Effector CD4-positive, alpha-beta T cell (primary cell): ENCODE data around the gene COX19.
"Not testable (repeated sequence)": the region's sequence is repeated elsewhere in the genome, so short reads cannot be mapped to it uniquely, and the experiment has no call there.

Source experiments
- DNase-seq: peaks from one replicate; pipeline ENCODE4 v3.0.0-alpha.2; 2020

COX19 gene

GRCh38 chr7:1010226-1010625 is 34.9 kb upstream of the COX19 start:
- no peak for DNase-seq

GRCh38 chr7:1009747-1010146 is 34.4 kb upstream of the COX19 start:
- no peak for DNase-seq

GRCh38 chr7:1008733-1009363 is 33.5 kb upstream of the COX19 start:
- no peak for DNase-seq

DNA sequence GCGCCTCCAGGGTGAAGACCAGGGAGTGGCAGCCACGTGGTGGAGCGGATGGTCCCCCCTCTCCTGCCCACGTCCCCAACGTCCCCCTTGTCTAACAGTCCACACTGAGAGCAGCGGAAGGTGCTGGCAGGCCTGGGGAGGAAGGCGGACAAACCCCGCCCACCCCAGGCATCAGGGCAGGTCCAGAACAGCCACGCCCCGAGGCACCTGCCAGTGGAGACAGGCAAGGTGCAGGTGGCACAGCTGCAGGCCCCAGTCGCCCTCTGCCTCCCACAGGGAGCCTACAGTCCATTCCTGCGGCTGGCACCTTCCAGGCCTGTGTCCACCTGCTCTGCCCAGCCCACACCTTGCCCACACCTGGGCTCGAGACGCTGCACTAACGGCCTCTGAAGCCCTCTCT is 32.6 kb upstream of the COX19 start:
- DNase-seq = no peak

- no peak for DNase-seq
Measured at GRCh38 chr7:1005303-1005702, 30.0 kb upstream of the COX19 start.

- DNase-seq = no peak
Measured at GRCh38 chr7:1004018-1004852, 28.9 kb upstream of the COX19 start.

DNA sequence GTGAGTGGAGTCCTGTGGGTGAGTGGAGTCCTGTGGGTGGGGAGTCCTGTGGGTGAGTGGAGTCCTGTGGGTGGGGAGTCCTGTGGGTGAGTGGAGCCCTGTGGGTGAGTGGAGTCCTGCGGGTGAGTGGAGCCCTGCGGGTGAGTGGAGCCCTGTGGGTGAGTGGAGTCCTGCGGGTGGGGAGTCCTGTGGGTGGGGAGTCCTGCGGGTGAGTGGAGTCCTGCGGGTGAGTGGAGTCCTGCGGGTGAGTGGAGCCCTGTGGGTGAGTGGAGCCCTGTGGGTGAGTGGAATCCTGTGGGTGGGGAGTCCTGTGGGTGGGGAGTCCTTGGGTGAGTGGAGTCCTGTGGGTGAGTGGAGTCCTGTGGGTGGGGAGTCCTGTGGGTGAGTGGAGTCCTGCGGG is 27.1 kb upstream of the COX19 start:
- not testable (repeated sequence) for DNase-seq

DNA sequence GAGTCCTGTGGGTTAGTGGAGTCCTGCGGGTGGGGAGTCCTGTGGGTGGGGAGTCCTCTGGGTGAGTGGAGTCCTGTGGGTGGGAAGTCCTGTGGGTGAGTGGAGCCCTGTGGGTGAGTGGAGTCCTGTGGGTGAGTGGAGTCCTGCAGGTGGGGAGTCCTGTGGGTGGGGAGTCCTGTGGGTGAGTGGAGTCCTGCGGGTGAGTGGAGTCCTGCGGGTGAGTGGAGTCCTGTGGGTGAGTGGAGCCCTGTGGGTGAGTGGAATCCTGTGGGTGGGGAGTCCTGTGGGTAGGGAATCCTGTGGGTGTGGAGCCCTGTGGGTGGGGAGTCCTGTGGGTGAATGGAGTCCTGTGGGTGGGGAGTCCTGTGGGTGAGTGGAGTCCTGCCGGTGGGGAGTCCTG is 26.7 kb upstream of the COX19 start:
- not testable (repeated sequence) for DNase-seq

DNA sequence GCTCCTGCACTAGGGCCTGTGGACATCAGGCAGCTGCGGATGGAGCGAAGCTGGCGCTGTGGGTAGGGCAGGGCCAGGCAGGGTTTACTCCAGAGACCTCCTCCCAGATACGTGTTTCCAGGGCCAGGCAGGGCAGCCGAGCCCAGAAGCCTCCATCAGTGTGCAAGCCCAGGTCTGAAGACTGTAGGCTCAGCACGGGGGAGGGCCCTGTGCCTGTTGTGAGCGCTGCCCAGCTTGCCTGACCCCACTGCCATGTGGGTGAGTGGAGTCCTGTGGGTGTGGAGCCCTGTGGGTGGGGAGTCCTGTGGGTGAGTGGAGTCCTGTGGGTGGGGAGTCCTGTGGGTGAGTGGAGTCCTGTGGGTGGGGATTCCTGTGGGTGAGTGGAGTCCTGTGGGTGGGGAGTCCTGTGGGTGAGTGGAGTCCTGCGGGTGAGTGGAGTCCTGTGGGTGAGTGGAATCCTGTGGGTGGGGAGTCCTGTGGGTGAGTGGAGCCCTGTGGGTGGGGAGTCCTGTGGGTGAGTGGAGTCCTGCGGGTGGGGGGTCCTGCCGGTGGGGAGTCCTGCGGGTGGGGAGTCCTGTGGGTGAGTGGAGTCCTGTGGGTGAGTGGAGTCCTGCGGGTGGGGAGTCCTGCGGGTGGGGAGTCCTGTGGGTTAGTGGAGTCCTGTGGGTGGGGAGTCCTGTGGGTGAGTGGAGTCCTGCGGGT is 25.9 kb upstream of the COX19 start:
- not testable (repeated sequence) for DNase-seq

GRCh38 chr7:999941-1000935 is 24.9 kb upstream of the COX19 start:
- DNase-seq = no peak

DNA sequence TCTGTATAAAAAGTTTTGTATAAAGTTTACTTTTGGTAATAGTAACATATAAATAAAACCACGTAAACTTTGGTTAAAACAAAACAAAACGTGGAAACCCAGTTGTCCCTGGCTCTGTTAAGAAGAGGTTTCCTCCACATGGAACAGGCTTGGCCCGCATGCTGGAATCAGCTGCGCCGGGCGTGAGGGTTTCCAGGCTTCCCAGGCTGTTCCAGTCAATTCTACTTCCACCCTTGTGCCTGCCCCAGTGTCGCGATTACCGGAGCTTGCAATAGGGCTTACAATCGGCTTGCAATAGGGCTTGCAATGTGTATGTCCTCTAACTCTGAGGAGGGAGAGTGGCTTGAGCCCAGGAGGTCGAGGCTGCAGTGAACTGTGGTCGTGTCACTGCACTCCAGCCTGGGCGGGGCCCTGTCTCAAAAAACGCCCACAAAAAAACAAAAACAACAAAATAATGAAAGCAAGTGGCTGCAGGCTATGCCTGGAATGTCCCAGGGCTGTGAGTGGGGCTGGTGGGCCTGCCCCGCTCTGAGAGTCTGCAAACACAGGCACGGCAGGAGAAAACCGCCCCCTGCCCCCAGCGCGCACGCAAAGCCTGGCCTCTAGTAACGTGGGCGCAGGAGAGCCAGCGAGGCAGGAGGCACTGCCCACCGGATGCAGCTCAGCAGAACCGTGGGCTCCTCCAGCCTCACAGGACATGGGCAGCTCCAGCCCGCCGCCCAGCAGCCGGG is 24.0 kb upstream of the COX19 start:
- DNase-seq = no peak

DNA sequence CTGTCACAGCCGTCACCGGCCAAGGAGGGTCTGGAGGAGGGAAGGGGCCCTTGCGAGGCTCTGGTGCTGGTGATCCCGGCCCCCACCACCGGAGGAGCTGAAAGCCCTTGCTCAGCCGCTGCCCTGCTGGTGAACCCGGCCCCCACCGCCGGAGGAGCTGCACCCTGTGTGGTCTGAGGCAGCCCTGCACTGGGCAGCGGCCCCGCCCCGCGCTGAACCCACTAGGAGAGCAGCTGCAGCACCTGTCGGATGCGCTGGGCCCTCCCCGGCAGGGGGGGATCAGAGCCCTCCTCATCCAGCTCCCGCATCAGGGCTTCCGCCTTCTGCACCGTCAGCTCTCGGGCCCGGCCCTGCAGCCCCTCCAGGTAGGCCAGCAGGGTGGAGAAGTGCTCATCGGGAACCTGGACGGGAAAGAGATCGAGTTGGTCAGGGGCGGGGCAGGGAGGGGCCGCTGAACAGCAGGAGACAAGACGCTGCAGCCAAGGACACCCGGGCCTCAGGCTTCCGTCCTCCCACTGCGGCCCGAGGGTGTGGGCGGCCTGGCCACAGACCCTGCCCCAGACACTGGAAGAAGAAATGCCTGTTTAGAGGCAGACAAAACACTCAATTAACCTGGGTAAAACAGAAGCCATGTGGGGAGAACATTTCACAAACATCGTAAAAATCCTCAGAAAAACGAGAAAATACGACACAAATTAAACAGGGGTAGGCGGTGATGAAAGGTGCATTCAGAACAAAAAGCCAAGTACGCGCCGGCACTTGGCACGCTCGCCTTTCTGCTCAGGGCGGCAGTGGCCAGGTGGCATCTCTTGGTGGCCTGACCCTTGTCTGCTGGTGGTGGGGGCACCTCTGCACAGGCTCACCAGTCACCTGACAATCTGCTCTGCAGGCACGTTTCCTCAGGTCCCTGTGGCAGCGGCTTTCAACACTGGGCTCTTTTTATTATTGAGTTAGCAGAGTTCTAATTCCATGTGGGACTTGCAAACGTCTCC is 22.4 kb upstream of the COX19 start:
- DNase-seq = no peak

DNA sequence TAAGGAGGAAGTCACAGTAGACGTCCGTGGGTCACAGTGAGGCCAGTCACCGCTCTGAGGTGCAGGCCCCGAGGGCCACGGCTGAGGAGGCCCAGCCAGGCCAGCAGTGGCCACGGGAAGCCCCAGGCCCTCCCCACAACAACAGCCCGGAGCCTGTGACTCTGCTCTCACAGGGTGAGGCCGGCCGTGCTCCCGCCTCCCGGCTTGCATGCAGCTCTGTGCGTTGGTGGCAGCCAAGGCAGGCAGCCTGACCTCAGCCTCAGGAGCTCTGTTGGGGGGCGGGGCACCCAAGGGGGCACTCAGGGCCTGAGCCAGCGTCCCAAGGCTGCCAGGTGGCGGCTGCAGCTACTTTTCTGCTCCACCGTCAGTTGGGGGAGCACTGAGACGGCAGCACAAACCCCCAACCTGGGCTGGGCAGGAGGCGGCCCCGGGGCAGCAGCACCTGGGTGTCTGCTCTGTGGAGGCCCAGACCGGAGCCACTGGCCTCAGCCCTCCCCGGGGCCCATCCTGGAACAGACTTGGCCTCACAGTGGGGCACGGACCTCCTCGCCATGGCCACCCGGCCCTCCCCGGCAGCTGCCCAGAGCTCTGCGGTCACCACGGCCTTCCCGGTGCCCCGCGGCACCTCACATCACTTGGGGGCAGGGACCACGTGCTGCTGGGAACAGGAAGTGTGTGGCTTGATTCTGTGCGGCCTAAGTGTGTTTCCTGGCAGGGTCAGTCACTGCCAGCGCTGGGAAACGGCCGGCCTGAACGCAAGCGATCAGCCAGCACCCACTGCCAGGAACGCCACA is 20.9 kb upstream of the COX19 start:
- no peak for DNase-seq

- DNase-seq = no peak
Measured at GRCh38 chr7:995571-995970, 20.2 kb upstream of the COX19 start.

- no peak for DNase-seq
Measured at GRCh38 chr7:994592-995308, 19.4 kb upstream of the COX19 start.

GRCh38 chr7:992709-993607 is 17.6 kb upstream of the COX19 start:
- peak; percentile 94 for DNase-seq

DNA sequence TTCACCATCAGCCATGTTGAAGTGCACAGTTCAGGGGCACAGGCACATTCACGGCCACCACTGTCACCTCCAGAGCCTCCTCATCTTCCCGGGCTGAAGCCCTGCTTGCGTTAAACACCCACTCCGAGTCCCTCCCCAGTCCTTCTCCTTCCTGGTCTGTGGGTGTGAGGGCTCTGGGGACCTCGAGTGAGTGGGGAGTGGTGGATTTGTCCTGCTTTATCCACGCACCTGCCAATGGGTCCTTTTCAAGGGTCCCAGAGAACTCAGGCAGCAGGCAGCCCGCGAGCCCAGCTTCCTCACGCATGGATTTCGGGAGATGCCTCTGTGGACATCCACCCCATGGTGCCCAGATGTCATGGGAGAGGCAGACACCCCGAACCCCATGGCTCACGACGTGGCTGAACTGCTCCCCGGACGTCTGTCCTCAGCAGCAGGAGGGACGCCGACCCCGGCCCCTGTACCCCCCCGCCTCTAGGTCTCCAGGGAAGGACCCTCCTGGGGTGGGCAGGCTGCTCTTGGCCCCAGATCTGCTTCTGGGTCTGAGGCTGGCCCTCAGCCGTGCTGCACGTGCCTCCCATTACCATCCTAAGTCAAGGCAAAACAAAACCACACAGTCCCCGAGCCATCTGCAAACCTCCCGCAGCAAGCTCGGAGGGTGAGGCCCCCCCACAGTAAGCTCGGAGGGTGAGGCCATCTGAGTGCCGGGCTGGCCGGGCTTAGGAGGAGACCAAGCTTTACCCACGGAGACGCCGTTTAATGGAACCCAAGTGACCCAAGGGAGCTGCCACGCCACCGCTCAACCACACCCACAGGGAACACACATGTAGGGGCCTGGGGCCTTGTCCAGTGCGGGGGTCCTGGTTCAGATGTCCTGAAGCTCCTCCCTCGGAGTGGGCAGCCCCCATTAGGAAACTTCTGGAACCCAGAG is 16.6 kb upstream of the COX19 start:
- no peak for DNase-seq
